SK-N-MC (cell line): Measurements from ENCODE around the gene C1GALT1C1.

Experiments used
- EZH2 ChIP-seq: fragments of 200-600 bp; sonication (generic); IDR thresholded peaks from one replicate; pipeline ENCODE4 v1.6.1; 2017; ENCODE audit warnings: antibody characterized with exemption
- FOXP2 ChIP-seq: optimal IDR thresholded peaks from 2 replicates; pipeline ENCODE3; 2011; ENCODE audit warnings: mild to moderate bottlenecking, moderate library complexity; ENCODE audit not compliant: insufficient read depth; ENCODE audit errors: extremely low read length, control extremely low read depth
- POLR2AphosphoS5 ChIP-seq: IDR thresholded peaks from 2 replicates; pipeline ENCODE4 v1.6.1; 2012; ENCODE audit warnings: mild to moderate bottlenecking, low read depth, low read length, borderline replicate concordance

DNA sequence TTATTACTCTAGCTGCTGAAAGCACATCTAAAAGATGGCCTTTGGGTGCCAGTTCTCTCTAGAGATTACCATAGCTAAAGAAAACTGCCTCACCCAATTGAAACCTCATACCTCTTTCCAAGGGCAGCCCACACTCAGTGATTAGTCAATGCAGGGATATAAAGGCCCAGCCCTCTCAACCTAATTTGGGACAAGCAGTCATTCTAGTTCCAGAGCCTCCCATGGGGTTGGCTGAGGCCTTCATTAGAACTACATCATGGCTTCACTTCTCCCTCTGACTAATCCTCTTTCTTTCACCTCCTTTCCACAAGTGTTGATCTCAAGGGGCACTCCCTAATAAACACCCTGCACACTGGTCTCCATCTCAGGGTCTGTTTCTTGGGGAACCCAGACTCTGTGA, 38.5 kb upstream of the C1GALT1C1 start:
- TF ChIP-seq EZH2: no peak
- no peak for TF ChIP-seq POLR2AphosphoS5
- TF ChIP-seq FOXP2: no peak
